ES-I3 (cell line): ENCODE results near the gene MATN1.

ENCODE experiments used
- H3K36me3 ChIP-seq: 2 replicates; pipeline ENCODE4 v1.6.1; 2013; ENCODE audit warnings: mild to moderate bottlenecking, low read length, control low read depth, moderate library complexity; ENCODE audit not compliant: insufficient read depth
- H3K4me1 ChIP-seq: 2 replicates; pipeline ENCODE4 v1.6.1; 2013; ENCODE audit warnings: mild to moderate bottlenecking, control low read depth, low read length; ENCODE audit not compliant: insufficient read depth
- H3K9ac ChIP-seq: 2 replicates; pipeline ENCODE4 v1.6.1; 2013; ENCODE audit warnings: low read depth, mild to moderate bottlenecking, low read length, moderate library complexity
- H3K9me3 ChIP-seq: 2 replicates; pipeline ENCODE4 v1.6.1; 2013; ENCODE audit warnings: mild to moderate bottlenecking, low read length, moderate library complexity; ENCODE audit not compliant: control insufficient read depth, insufficient read depth

MATN1 gene

GRCh38 chr1:30714025-30714424, 9.4 kb downstream of the MATN1 start:
- Histone ChIP-seq H3K9ac (no peak overlapping the region), H3K9me3 (peaks cover 4% of the 10 kb centered on the region; the same call in 1 of the 2 replicates), H3K4me1 (no peaks in the 10 kb centered on the region)

GRCh38 chr1:30713311-30713710, 10.1 kb downstream of the MATN1 start:
- H3K9ac ChIP-seq, result no peak overlapping the region
- H3K36me3 ChIP-seq, result no peaks in the 10 kb centered on the region
- H3K9me3 ChIP-seq, result peaks cover 4% of the 10 kb centered on the region; the same call in 1 of the 2 replicates
- H3K4me1 ChIP-seq, result no peaks in the 10 kb centered on the region

More at GRCh38 chr1:30714025-30714424, 9.4 kb downstream of the MATN1 start:
- H3K36me3 ChIP-seq, result no peaks in the 10 kb centered on the region

GRCh38 chr1:30712583-30712982, 10.8 kb downstream of the MATN1 start:
- no peaks in the 10 kb centered on the region for H3K4me1 ChIP-seq
- no peak overlapping the region for H3K9ac ChIP-seq
- H3K36me3 ChIP-seq, result no peaks in the 10 kb centered on the region
- peaks cover 4% of the 10 kb centered on the region; the same call in 1 of the 2 replicates for H3K9me3 ChIP-seq

GRCh38 chr1:30710407-30710806, 13.0 kb downstream of the MATN1 start:
- peaks cover 2% of the 10 kb centered on the region; the same call in 1 of the 2 replicates for H3K9me3 ChIP-seq
- no peaks in the 10 kb centered on the region for H3K4me1 ChIP-seq
- no peaks in the 10 kb centered on the region for H3K36me3 ChIP-seq
- H3K9ac ChIP-seq, result no peak overlapping the region

- Histone ChIP-seq H3K9ac (no peak overlapping the region), H3K36me3 (no peaks in the 10 kb centered on the region), H3K9me3 (no peaks in the 10 kb centered on the region), H3K4me1 (no peaks in the 10 kb centered on the region)
Observed at GRCh38 chr1:30708361-30708728, 15.0 kb downstream of the MATN1 start.

- H3K4me1 ChIP-seq, result no peaks in the 10 kb centered on the region
- no peaks in the 10 kb centered on the region for H3K36me3 ChIP-seq
- H3K9me3 ChIP-seq, result no peaks in the 10 kb centered on the region
- no peak overlapping the region for H3K9ac ChIP-seq
Observed at GRCh38 chr1:30707412-30708360, 15.7 kb downstream of the MATN1 start.

- no peaks in the 10 kb centered on the region for H3K9me3 ChIP-seq
- no peak overlapping the region for H3K9ac ChIP-seq
- no peaks in the 10 kb centered on the region for H3K36me3 ChIP-seq
- H3K4me1 ChIP-seq, result no peaks in the 10 kb centered on the region
Observed at GRCh38 chr1:30706528-30706927, 16.9 kb downstream of the MATN1 start.

- no peaks in the 10 kb centered on the region for H3K4me1 ChIP-seq
- H3K9me3 ChIP-seq, result no peaks in the 10 kb centered on the region
- H3K36me3 ChIP-seq, result no peaks in the 10 kb centered on the region
- no peak overlapping the region for H3K9ac ChIP-seq
Observed at GRCh38 chr1:30705698-30706097, 17.7 kb downstream of the MATN1 start.

- Histone ChIP-seq H3K4me1 (no peaks in the 10 kb centered on the region), H3K36me3 (no peaks in the 10 kb centered on the region), H3K9me3 (no peaks in the 10 kb centered on the region), H3K9ac (no peak overlapping the region)
Observed at GRCh38 chr1:30704765-30705509, 18.4 kb downstream of the MATN1 start.

- Histone ChIP-seq H3K4me1 (no peaks in the 10 kb centered on the region), H3K9ac (no peak overlapping the region)
Observed at GRCh38 chr1:30704271-30704670, 19.1 kb downstream of the MATN1 start.

GRCh38 chr1:30702823-30703222, 20.6 kb downstream of the MATN1 start:
- Histone ChIP-seq H3K4me1 (peaks cover 2% of the 10 kb centered on the region), H3K9me3 (no peaks in the 10 kb centered on the region), H3K36me3 (no peaks in the 10 kb centered on the region), H3K9ac (no peak overlapping the region)

More at GRCh38 chr1:30704271-30704670, 19.1 kb downstream of the MATN1 start:
- Histone ChIP-seq H3K36me3 (no peaks in the 10 kb centered on the region), H3K9me3 (no peaks in the 10 kb centered on the region)

- no peak overlapping the region for H3K9ac ChIP-seq
- peaks cover 11% of the 10 kb centered on the region for H3K4me1 ChIP-seq
- H3K36me3 ChIP-seq, result no peaks in the 10 kb centered on the region
- no peaks in the 10 kb centered on the region for H3K9me3 ChIP-seq
Observed at GRCh38 chr1:30701258-30701633, 22.1 kb downstream of the MATN1 start.

- peaks cover 11% of the 10 kb centered on the region for H3K4me1 ChIP-seq
- H3K36me3 ChIP-seq, result no peaks in the 10 kb centered on the region
- H3K9ac ChIP-seq, result no peak overlapping the region
- no peaks in the 10 kb centered on the region for H3K9me3 ChIP-seq
Observed at GRCh38 chr1:30700528-30701257, 22.7 kb downstream of the MATN1 start.

- H3K9ac ChIP-seq, result no peak overlapping the region
- no peaks in the 10 kb centered on the region for H3K9me3 ChIP-seq
- peaks cover 11% of the 10 kb centered on the region for H3K4me1 ChIP-seq
- H3K36me3 ChIP-seq, result no peaks in the 10 kb centered on the region
Observed at GRCh38 chr1:30699762-30700161, 23.6 kb downstream of the MATN1 start.
